PFSK-1 (cell line): ENCODE measurements around the gene CLDN3.

Experiments used
- FOXP2 ChIP-seq: optimal IDR thresholded peaks from 2 replicates; pipeline ENCODE3; 2011; ENCODE audit warnings: borderline replicate concordance, control low read depth, inconsistent platforms; ENCODE audit not compliant: insufficient read depth; ENCODE audit errors: extremely low read length, extremely low read depth
- POLR2AphosphoS5 ChIP-seq: IDR thresholded peaks from 2 replicates; pipeline ENCODE4 v1.6.1; 2012; ENCODE audit warnings: low read depth, mild to moderate bottlenecking, control low read depth, low read length, moderate library complexity
- SIN3A ChIP-seq: IDR thresholded peaks from 2 replicates; pipeline ENCODE4 v1.6.1; 2012; ENCODE audit warnings: mild to moderate bottlenecking, low read length, moderate library complexity, borderline replicate concordance; ENCODE audit not compliant: insufficient read depth
- TAF1 ChIP-seq: IDR thresholded peaks from 2 replicates; pipeline ENCODE4 v1.6.1; 2012; ENCODE audit warnings: low read length, control low read depth, borderline replicate concordance; ENCODE audit not compliant: insufficient read depth
- TF ChIP-seq, protein P1 (sequence below), 2 experiments: IDR thresholded peaks; 2 replicates each; pipeline versions ENCODE4 v1.6.1 to v1.8.0; 2011 to 2012; ENCODE audit warnings: low read depth in 2 of 2, low read length in 2 of 2, control low read depth in 1 of 2, inconsistent platforms in 1 of 2, mild to moderate bottlenecking in 1 of 2, moderate library complexity in 1 of 2; ENCODE audit not compliant: insufficient read depth in 1 of 2

Gene CLDN3

GRCh38 chr7:73799282-73800141 is 29.4 kb upstream of the CLDN3 start:
- no peak for TF ChIP-seq FOXP2
- TF ChIP-seq POLR2AphosphoS5, result no peak
- TF ChIP-seq SIN3A, result no peak
- no peak for TF ChIP-seq TAF1
- TF ChIP-seq, protein P1, sequence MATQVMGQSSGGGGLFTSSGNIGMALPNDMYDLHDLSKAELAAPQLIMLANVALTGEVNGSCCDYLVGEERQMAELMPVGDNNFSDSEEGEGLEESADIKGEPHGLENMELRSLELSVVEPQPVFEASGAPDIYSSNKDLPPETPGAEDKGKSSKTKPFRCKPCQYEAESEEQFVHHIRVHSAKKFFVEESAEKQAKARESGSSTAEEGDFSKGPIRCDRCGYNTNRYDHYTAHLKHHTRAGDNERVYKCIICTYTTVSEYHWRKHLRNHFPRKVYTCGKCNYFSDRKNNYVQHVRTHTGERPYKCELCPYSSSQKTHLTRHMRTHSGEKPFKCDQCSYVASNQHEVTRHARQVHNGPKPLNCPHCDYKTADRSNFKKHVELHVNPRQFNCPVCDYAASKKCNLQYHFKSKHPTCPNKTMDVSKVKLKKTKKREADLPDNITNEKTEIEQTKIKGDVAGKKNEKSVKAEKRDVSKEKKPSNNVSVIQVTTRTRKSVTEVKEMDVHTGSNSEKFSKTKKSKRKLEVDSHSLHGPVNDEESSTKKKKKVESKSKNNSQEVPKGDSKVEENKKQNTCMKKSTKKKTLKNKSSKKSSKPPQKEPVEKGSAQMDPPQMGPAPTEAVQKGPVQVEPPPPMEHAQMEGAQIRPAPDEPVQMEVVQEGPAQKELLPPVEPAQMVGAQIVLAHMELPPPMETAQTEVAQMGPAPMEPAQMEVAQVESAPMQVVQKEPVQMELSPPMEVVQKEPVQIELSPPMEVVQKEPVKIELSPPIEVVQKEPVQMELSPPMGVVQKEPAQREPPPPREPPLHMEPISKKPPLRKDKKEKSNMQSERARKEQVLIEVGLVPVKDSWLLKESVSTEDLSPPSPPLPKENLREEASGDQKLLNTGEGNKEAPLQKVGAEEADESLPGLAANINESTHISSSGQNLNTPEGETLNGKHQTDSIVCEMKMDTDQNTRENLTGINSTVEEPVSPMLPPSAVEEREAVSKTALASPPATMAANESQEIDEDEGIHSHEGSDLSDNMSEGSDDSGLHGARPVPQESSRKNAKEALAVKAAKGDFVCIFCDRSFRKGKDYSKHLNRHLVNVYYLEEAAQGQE (IDR thresholded peaks at IDR 0.05; ENCODE audit: insufficient read depth in 1 of 2, low read depth in 2 of 2, low read length in 2 of 2), result no peak

DNA sequence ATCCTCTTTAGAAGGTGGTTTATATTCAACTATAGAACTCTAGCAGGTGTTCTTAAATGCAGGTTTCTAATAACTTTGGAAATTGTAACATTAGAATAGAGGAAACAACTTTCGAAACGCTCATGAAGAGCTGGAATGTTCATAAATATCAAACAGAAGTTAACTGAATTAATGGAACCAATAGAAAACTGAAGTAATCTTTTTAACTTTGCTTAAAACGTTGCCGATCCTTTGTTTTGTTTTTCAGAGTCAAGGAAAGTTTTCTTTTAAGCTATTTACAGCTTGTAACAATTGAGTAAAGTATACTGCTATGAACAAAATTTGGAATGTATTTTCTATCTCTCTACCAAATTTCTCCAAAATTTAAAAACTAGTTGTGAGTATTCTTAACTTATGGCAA is 19.0 kb upstream of the CLDN3 start:
- TF ChIP-seq FOXP2 (no peak), SIN3A (no peak), POLR2AphosphoS5 (no peak), TAF1 (no peak)
- TF ChIP-seq, protein P1 (IDR thresholded peaks at IDR 0.05; ENCODE audit: insufficient read depth in 1 of 2, low read depth in 2 of 2, low read length in 2 of 2), result no peak

DNA sequence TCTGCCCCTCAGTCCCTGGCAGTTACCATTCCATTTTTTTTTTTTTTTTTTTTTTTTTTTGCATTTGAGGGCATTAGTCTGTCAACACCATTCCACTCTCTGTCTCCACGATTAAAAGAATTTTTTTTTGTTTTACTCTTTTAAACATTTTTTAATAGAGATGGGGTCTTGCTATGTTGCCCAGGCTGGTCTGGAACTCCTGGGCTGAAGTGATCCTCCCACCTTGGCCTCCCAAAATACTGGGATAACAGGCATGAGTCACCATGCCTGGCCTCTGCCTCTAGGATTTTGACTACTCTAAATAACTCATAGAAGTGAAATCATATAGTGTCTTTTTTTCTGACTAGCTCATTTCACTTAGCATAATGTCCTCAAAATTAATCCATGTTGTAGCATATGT is 16.5 kb upstream of the CLDN3 start:
- TF ChIP-seq, protein P1 (IDR thresholded peaks at IDR 0.05; ENCODE audit: insufficient read depth in 1 of 2, low read depth in 2 of 2, low read length in 2 of 2), result no peak
- TF ChIP-seq FOXP2, result no peak
- no peak for TF ChIP-seq TAF1
- TF ChIP-seq SIN3A, result no peak
- TF ChIP-seq POLR2AphosphoS5, result no peak

DNA sequence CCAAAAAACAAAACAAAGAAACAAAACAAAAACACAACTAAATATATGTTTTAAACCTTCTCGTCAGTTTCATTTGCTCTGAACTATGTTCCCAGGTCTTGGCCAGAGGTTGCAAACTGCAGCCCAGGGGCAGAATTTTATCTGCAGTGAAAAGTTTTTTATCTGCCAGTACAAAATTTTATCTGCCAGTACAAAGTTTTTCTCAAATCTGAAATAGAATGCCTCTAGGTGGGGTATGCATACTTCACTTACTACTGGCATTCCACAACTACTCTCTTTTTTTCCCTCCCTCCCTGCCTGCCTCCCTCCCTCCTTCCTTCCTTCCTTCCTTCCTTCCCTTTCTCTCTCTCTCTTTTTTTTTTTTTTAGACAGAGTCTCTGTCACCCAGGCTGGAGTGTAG is 9.4 kb upstream of the CLDN3 start:
- no peak for TF ChIP-seq POLR2AphosphoS5
- no peak for TF ChIP-seq FOXP2
- TF ChIP-seq TAF1, result no peak
- no peak for TF ChIP-seq SIN3A
- TF ChIP-seq, protein P1 (IDR thresholded peaks at IDR 0.05; ENCODE audit: insufficient read depth in 1 of 2, low read depth in 2 of 2, low read length in 2 of 2), result no peak
